ENCODE measurements around the gene SYT1. TPM values are rescaled to one million over a fixed set of nuclear protein-coding genes. Genes with fewer than 3 reads are reported as not detected.

SYT1 gene
- total and polyA plus RNA-seq, 2 of the 8 experiments (the other 6 are each of a cell fraction or from before 2014, with no cell fraction given), result 11.0 to 34.6 TPM

DNA sequence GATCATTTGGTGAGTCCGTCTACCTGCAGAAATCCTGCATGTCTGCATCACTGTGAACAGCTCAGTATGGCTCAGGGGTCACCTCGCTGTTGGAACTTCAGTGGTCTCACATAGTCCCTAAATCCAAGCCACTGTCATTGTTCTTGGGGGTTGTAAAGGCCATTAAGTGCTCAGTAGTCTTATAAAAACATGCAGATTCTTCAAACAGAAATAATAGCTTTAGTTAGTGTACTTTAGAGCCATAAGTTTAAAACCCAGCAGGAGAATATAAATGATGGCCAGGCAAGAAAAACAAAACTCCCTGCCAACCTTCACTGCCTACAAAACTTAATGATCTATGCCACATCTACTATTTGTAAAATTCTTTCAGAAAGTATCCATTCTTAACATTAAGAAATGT, 396.3 kb downstream of the SYT1 start (continued):
- TF ChIP-seq USF2 (IDR thresholded peaks at IDR 0.05; ENCODE audit: low read length) (no peak), NRF1 (IDR thresholded peaks at IDR 0.05; ENCODE audit: low read depth, low read length) (no peak), TAF7 (optimal IDR thresholded peaks at IDR 0.05; ENCODE audit: borderline replicate concordance, low read depth, low read length) (no peak), CBX8 (IDR thresholded peaks at IDR 0.05; ENCODE audit: borderline replicate concordance, low read depth, low read length) (no peak), CHD2 (IDR thresholded peaks at IDR 0.05; ENCODE audit: low read length) (no peak), GTF2F1 (IDR thresholded peaks at IDR 0.05; ENCODE audit: borderline replicate concordance, low read depth, low read length) (no peak)

Data from H1 (cell line).